ENCODE results near the gene CCDC97. TPM values are rescaled to one million over a fixed set of nuclear protein-coding genes. Genes with fewer than 3 reads are reported as not detected.

Gene CCDC97
- total RNA-seq, 1 experiment from 2014 or later = 39.4 TPM

DNA sequence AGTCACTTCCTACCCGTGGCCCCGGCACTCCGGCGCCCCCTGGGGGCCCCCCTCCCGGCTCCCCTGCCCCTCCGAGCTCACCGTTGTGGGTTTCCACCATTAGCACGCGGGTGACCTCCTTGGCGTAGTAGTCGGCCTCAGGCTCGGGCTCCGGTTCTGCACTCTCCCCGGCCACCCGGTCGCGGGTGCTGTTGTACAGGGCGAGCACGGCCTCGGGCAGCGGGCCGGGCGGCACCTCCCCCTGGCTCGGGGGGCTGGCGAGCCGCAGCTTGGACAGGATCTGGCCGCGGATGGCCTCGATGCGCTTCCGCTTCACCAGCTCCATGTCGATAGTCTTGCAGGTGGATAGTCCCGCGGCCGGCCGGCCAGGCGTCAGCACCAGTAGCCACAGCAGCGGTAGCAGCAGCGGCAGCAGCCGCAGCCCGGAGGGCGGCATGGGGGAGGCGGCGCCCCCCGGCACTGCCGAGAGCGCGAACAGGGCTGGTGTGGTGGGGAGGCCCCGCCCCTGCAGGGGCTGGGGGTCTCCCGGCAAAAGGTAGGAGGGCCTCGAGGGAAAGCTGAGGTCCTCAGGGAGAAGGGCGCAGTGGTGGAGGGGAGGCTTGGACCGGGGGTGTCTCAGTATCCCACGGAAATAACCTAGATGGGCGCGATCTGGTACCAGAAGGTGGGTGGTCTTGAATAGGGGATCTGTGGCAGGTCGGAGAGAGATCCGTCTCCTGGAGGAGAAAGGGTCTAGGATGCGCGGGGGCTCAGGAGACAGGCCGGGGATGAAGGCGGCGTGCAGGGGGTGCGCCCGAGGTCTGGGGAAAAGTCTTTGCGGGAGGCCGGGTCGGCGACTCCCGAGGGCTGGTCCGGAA, 42.9 kb downstream of the CCDC97 start:
- DNase-seq = peak; percentile 73
- H4K20me1 ChIP-seq (ENCODE audit: control insufficient read depth, insufficient read depth, insufficient read length) = no peaks in the 10 kb centered on the region

More for the DNA sequence above, 42.9 kb downstream of the CCDC97 start:
- Mint-ChIP-seq H3K9me3 (no peaks in the 10 kb centered on the region; a peak in 1 of 5 replicates), H3K4me3 (peak overlapping the region; percentile 75 to 93), H3K36me3 (ENCODE audit: insufficient read depth in 1 of 3, low read depth in 3 of 3) (peaks cover 0 to 18% (median 3%) of the 10 kb centered on the region in 3 experiments; a peak in 4 of 7 replicates), H3K27me3 (ENCODE audit: low read depth) (peaks cover 44% of the 10 kb centered on the region), H3K27ac (no peak overlapping the region), H3K4me1 (peaks cover 21 to 22% of the 10 kb centered on the region in 2 experiments)
- H3K27me3 ChIP-seq (ENCODE audit: insufficient read depth, low read length) = peaks cover 10% of the 10 kb centered on the region; the same call in 1 of the 2 replicates
- no peak overlapping the region for H3K9ac ChIP-seq (ENCODE audit: extremely low read depth, insufficient read length, low read length)
- H2BK120ac ChIP-seq (ENCODE audit: low read depth, low read length, poor library complexity, severe bottlenecking) = no peak overlapping the region
- no peak overlapping the region for H3K4ac ChIP-seq (ENCODE audit: low read depth, low read length)
- H3K4me2 ChIP-seq (ENCODE audit: insufficient read depth, insufficient read length, low read length) = peak overlapping the region; percentile 63
- peak overlapping the region; percentile 55; the same call in 1 of the 2 replicates for H3K14ac ChIP-seq (ENCODE audit: insufficient read depth, low read length)
- H3K18ac ChIP-seq (ENCODE audit: insufficient read length, low read depth, low read length) = no peak overlapping the region
- no peak overlapping the region for H3K23ac ChIP-seq (ENCODE audit: insufficient read length, low read depth, low read length)
- H2BK15ac ChIP-seq (ENCODE audit: low read depth, low read length) = no peak overlapping the region
- peaks cover 26% of the 10 kb centered on the region for H3K23me2 ChIP-seq (ENCODE audit: insufficient read length, low read depth, low read length, poor library complexity, severe bottlenecking)
- H2AK5ac ChIP-seq (ENCODE audit: insufficient read length, low read length) = no peak overlapping the region
- H2AFZ ChIP-seq (ENCODE audit: low read length) = no peak overlapping the region
- WGBS (ENCODE audit: extremely low coverage, insufficient read length, low lambda C conversion rate) = no CpG with 5 or more reads among the region's 71 CpGs
- no peak overlapping the region for H3T11ph ChIP-seq (ENCODE audit: low read length)
- H3K4me1 ChIP-seq (ENCODE audit: insufficient read depth, low read length) = no peaks in the 10 kb centered on the region; the same call in 1 of the 2 replicates
- no peak overlapping the region for H2BK20ac ChIP-seq (ENCODE audit: low read depth, low read length, poor library complexity, severe bottlenecking)
- no peak overlapping the region for H4K91ac ChIP-seq (ENCODE audit: insufficient read length, low read depth, low read length)
- no peak overlapping the region for H3K27ac ChIP-seq (ENCODE audit: insufficient read length, low read depth, low read length)
- H3K56ac ChIP-seq (ENCODE audit: insufficient read length, low read depth, low read length) = no peak overlapping the region
- H3K79me1 ChIP-seq (ENCODE audit: insufficient read depth, low read depth, low read length, poor library complexity, severe bottlenecking) = no peaks in the 10 kb centered on the region
- no peaks in the 10 kb centered on the region for H3K9me3 ChIP-seq (ENCODE audit: control insufficient read depth, low read depth, low read length)
- no peak overlapping the region for H4K8ac ChIP-seq (replicated peaks; ENCODE audit: insufficient read length, low read depth, low read length)
- H4K5ac ChIP-seq (ENCODE audit: insufficient read length, low read depth, low read length) = no peak overlapping the region
- no peak overlapping the region for H2BK5ac ChIP-seq (ENCODE audit: insufficient read length, low read length)
- H3K79me2 ChIP-seq (ENCODE audit: insufficient read depth, low read length) = no peaks in the 10 kb centered on the region
- H2BK12ac ChIP-seq (ENCODE audit: insufficient read length, low read depth, low read length) = no peak overlapping the region
- TF ChIP-seq, protein P1, sequence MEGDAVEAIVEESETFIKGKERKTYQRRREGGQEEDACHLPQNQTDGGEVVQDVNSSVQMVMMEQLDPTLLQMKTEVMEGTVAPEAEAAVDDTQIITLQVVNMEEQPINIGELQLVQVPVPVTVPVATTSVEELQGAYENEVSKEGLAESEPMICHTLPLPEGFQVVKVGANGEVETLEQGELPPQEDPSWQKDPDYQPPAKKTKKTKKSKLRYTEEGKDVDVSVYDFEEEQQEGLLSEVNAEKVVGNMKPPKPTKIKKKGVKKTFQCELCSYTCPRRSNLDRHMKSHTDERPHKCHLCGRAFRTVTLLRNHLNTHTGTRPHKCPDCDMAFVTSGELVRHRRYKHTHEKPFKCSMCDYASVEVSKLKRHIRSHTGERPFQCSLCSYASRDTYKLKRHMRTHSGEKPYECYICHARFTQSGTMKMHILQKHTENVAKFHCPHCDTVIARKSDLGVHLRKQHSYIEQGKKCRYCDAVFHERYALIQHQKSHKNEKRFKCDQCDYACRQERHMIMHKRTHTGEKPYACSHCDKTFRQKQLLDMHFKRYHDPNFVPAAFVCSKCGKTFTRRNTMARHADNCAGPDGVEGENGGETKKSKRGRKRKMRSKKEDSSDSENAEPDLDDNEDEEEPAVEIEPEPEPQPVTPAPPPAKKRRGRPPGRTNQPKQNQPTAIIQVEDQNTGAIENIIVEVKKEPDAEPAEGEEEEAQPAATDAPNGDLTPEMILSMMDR (conservative IDR thresholded peaks at IDR 0.05) = peak; percentile 65

Data from H9 (cell line).